K562 (cell line): ENCODE measurements around the gene AMPD1. TPM values are rescaled to one million over a fixed set of nuclear protein-coding genes. Genes with fewer than 3 reads are reported as not detected.

Source experiments
- DIDO1 ChIP-seq: fragments of 450-650 bp; IDR thresholded peaks from 2 replicates; pipeline ENCODE4 v1.6.1; 2016; ENCODE audit warnings: low read depth, missing biosample characterization, missing genetic modification characterization
- SMARCC2 ChIP-seq: fragments of 450-650 bp; IDR thresholded peaks from 2 replicates; pipeline ENCODE4 v1.6.1; 2017; ENCODE audit warnings: antibody characterized with exemption, moderate library complexity, mild to moderate bottlenecking, low read depth
- polyA plus RNA-seq, 8 experiments: library from polyadenylated mRNA; depleted of rRNA in 4 of 8; stranded (reverse) in 5 of 8; unstranded in 3 of 8; fragments of >200 nt; fragmentation: Nextera tagmentation in 2 of 8; fragmentation: Illumina TruSeq in 1 of 8; extraction: Ambion mirVana in 2 of 8; extraction: Trizol in 1 of 8; gene quantifications; 2 replicates each; pipeline versions ENCODE4 v1.2.1 to v1.2.3, GENCODE V29; 2011 to 2014; ENCODE audit warnings: inconsistent platforms in 1 of 8, missing spikeins in 1 of 8
- total RNA-seq, 7 experiments: library from RNA; depleted of rRNA in 6 of 7; stranded (reverse); fragments of >200 nt in 6 of 7; fragmentation: Illumina TruSeq in 2 of 7; extraction: Trizol in 2 of 7; gene quantifications; 2 replicates each; pipeline versions ENCODE4 v1.2.1 to v1.2.3, GENCODE V29; 2011 to 2021; ENCODE audit warnings: low replicate concordance in 1 of 7
- TF ChIP-seq, protein P1 (sequence below): fragments of 200-800 bp; sonication (Bioruptor generic); IDR thresholded peaks from 2 replicates; pipeline ENCODE4 v1.6.1; 2016; ENCODE audit warnings: missing genetic modification characterization, missing compliant biosample characterization
- TF ChIP-seq, protein P2 (sequence below): sonication (generic); formaldehyde crosslinking; IDR thresholded peaks from 2 replicates; pipeline ENCODE4 v1.8.1; 2023; ENCODE audit warnings: mild to moderate bottlenecking, missing genetic modification reagents

The AMPD1 gene
- total and polyA plus RNA-seq, 9 of the 15 experiments (the other 6 are each of a cell fraction or from before 2014, with no cell fraction given) = 0.04 to 0.17 TPM; not detected in 7

DNA sequence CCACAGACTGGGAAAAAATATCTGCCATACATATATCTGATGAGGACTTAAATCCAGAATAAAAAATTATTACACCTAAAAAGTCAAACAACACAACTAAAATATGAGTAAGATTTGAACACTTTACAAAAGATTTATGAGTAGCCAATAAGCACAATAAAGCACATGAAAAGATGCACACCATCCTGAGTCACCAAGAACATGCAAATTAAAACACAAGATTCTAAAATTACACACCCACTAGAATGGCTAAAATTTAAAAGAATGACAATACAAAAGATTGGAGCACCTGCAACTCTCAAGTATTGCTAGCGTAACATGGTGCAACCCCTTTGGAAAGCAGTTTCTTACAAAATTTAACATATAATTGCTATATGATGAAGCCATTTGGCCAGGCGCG lies 56.4 kb downstream of the AMPD1 start (continued):
- TF ChIP-seq, protein P1, sequence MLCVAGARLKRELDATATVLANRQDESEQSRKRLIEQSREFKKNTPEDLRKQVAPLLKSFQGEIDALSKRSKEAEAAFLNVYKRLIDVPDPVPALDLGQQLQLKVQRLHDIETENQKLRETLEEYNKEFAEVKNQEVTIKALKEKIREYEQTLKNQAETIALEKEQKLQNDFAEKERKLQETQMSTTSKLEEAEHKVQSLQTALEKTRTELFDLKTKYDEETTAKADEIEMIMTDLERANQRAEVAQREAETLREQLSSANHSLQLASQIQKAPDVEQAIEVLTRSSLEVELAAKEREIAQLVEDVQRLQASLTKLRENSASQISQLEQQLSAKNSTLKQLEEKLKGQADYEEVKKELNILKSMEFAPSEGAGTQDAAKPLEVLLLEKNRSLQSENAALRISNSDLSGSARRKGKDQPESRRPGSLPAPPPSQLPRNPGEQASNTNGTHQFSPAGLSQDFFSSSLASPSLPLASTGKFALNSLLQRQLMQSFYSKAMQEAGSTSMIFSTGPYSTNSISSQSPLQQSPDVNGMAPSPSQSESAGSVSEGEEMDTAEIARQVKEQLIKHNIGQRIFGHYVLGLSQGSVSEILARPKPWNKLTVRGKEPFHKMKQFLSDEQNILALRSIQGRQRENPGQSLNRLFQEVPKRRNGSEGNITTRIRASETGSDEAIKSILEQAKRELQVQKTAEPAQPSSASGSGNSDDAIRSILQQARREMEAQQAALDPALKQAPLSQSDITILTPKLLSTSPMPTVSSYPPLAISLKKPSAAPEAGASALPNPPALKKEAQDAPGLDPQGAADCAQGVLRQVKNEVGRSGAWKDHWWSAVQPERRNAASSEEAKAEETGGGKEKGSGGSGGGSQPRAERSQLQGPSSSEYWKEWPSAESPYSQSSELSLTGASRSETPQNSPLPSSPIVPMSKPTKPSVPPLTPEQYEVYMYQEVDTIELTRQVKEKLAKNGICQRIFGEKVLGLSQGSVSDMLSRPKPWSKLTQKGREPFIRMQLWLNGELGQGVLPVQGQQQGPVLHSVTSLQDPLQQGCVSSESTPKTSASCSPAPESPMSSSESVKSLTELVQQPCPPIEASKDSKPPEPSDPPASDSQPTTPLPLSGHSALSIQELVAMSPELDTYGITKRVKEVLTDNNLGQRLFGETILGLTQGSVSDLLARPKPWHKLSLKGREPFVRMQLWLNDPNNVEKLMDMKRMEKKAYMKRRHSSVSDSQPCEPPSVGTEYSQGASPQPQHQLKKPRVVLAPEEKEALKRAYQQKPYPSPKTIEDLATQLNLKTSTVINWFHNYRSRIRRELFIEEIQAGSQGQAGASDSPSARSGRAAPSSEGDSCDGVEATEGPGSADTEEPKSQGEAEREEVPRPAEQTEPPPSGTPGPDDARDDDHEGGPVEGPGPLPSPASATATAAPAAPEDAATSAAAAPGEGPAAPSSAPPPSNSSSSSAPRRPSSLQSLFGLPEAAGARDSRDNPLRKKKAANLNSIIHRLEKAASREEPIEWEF (CRISPR knock-in tag) = no peak
- TF ChIP-seq, protein P2, sequence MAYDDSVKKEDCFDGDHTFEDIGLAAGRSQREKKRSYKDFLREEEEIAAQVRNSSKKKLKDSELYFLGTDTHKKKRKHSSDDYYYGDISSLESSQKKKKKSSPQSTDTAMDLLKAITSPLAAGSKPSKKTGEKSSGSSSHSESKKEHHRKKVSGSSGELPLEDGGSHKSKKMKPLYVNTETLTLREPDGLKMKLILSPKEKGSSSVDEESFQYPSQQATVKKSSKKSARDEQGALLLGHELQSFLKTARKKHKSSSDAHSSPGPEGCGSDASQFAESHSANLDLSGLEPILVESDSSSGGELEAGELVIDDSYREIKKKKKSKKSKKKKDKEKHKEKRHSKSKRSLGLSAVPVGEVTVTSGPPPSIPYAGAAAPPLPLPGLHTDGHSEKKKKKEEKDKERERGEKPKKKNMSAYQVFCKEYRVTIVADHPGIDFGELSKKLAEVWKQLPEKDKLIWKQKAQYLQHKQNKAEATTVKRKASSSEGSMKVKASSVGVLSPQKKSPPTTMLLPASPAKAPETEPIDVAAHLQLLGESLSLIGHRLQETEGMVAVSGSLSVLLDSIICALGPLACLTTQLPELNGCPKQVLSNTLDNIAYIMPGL (CRISPR knock-in tag) = no peak
- TF ChIP-seq DIDO1 (no peak), SMARCC2 (no peak)
- TF ChIP-seq, all 486 proteins: peak for 1
